Fibroblast of lung (primary cell): ENCODE results near the gene RCBTB1.

Experiments used
- EZH2 ChIP-seq: IDR thresholded peaks from 2 replicates; pipeline ENCODE4 v1.5.1; 2012; ENCODE audit warnings: low read length, control low read depth, mild to moderate bottlenecking; ENCODE audit errors: missing control alignments
- TF ChIP-seq, protein P1 (sequence below), 2 donors: IDR thresholded peaks in 1 of 2; conservative IDR thresholded peaks in 1 of 2; 1 replicate in 1 of 2; 2 replicates in 1 of 2; pipeline ENCODE4 v1.5.1; 2011 to 2012; ENCODE audit warnings: low read length in 2 of 2, control low read depth in 1 of 2, inconsistent platforms in 1 of 2, low read depth in 1 of 2, mild to moderate bottlenecking in 1 of 2

DNA sequence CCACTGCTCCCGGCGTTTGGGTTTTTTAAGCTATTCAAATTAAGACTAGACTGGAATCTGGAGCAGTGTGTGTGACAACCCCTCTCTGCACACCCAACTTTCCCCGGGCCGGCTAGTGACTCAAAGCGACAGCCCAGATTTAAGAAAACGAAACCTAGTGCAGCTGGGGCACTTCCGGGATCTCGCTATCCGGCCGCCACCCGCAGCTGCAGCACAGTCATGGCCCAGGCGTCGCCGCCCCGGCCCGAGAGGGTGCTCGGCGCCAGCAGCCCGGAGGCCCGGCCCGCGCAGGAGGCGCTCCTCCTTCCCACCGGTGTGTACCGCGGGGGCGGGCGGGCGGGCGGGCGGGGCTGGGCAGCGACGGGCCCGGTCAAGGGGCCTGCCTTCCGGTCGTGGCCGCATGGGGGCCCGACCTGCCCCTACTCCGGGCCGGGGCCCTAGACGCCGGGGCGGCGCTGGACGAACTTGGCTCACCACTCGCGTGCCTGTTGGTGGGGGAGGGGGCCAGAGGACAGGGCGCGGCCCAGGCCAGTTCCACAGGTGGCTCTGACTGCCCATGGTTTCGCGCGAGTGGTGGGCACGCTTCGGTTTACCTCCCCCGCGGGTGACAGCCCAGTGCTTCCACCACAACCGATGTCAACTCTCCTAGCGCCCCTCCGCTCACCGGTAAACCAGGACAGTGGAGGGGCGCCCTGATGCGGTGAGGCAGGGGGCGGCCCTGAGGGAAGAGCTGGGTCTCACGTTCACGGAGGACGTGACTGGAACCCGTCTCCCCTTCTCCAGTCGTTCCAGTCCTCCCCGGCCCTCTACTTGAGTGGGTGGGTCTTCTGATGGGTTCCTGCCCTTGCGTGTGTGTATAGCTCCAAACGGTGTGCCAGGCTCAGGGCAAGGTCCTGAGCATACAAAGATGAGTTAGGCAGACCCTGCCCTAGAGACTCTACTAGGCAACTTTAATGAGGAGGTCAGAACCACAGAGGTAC is 89.3 kb downstream of the RCBTB1 start, which contains the start of gene PHF11:
- TF ChIP-seq, protein P1, sequence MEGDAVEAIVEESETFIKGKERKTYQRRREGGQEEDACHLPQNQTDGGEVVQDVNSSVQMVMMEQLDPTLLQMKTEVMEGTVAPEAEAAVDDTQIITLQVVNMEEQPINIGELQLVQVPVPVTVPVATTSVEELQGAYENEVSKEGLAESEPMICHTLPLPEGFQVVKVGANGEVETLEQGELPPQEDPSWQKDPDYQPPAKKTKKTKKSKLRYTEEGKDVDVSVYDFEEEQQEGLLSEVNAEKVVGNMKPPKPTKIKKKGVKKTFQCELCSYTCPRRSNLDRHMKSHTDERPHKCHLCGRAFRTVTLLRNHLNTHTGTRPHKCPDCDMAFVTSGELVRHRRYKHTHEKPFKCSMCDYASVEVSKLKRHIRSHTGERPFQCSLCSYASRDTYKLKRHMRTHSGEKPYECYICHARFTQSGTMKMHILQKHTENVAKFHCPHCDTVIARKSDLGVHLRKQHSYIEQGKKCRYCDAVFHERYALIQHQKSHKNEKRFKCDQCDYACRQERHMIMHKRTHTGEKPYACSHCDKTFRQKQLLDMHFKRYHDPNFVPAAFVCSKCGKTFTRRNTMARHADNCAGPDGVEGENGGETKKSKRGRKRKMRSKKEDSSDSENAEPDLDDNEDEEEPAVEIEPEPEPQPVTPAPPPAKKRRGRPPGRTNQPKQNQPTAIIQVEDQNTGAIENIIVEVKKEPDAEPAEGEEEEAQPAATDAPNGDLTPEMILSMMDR (conservative IDR thresholded peaks at IDR 0.05 in 1 of 2, IDR thresholded peaks at IDR 0.05 in 1 of 2; ENCODE audit: low read depth in 1 of 2, low read length in 2 of 2) = no peak
- TF ChIP-seq EZH2 = no peak
